ENCODE results near the gene RANBP1.

Gene RANBP1

GRCh38 chr22:20125201-20126174 lies 9.6 kb downstream of the RANBP1 start:
- no peak for DNase-seq

- DNase-seq, result no peak
Measured at GRCh38 chr22:20126284-20127029, 10.6 kb downstream of the RANBP1 start.

- no peak for DNase-seq
Measured at GRCh38 chr22:20127318-20127868, 11.5 kb downstream of the RANBP1 start.

GRCh38 chr22:20127869-20128618 lies 12.1 kb downstream of the RANBP1 start:
- no peak for DNase-seq

GRCh38 chr22:20128619-20128901 lies 12.7 kb downstream of the RANBP1 start:
- no peak for DNase-seq

- no peak for DNase-seq
Measured at GRCh38 chr22:20128902-20129746, 13.2 kb downstream of the RANBP1 start.

GRCh38 chr22:20129747-20130014 lies 13.8 kb downstream of the RANBP1 start:
- no peak for DNase-seq

GRCh38 chr22:20130319-20130718 lies 14.4 kb downstream of the RANBP1 start:
- no peak for DNase-seq

- DNase-seq, result peak; percentile 11
Measured at GRCh38 chr22:20130731-20131596, 15.1 kb downstream of the RANBP1 start.

GRCh38 chr22:20131597-20131858 lies 15.6 kb downstream of the RANBP1 start, which contains the start of gene ZDHHC8:
Gene ZDHHC8, plus strand, starts transcription at chr22:20131804. Its CDS starts 144 bp downstream, at chr22:20131948.
- no peak for DNase-seq

GRCh38 chr22:20131859-20132685 lies 16.2 kb downstream of the RANBP1 start:
- no peak for DNase-seq

GRCh38 chr22:20132686-20133246 lies 16.9 kb downstream of the RANBP1 start:
- no peak for DNase-seq

- no peak for DNase-seq
Measured at GRCh38 chr22:20133930-20134549, 18.1 kb downstream of the RANBP1 start.

- no peak for DNase-seq
Measured at GRCh38 chr22:20135265-20135664, 19.4 kb downstream of the RANBP1 start.

- no peak for DNase-seq
Measured at GRCh38 chr22:20135806-20136602, 20.1 kb downstream of the RANBP1 start.

- DNase-seq, result no peak
Measured at GRCh38 chr22:20136603-20136873, 20.6 kb downstream of the RANBP1 start.

- no peak for DNase-seq
Measured at GRCh38 chr22:20137113-20137512, 21.2 kb downstream of the RANBP1 start.

GRCh38 chr22:20137671-20138416 lies 21.9 kb downstream of the RANBP1 start:
- no peak for DNase-seq

GRCh38 chr22:20138417-20138738 lies 22.5 kb downstream of the RANBP1 start:
- no peak for DNase-seq

Data from NCI-H526 treated with DMSO at 0.1 percent for 48 hours (cell line).